GM13976 (cell line): ENCODE results near the gene RNASE1.
"Not testable (repeated sequence)": the region's sequence is repeated elsewhere in the genome, so short reads cannot be mapped to it uniquely, and the experiment has no call there.

ENCODE experiments used
- DNase-seq: peaks from one replicate; pipeline ENCODE4 v3.0.0; 2012; ENCODE audit warnings: low spot score
- CTCF ChIP-seq: IDR thresholded peaks from 2 replicates; pipeline ENCODE4 v1.5.1; 2012; ENCODE audit warnings: borderline replicate concordance, mild to moderate bottlenecking; ENCODE audit not compliant: insufficient read depth; ENCODE audit errors: extremely low read depth, missing control alignments, control extremely low read depth
- in situ Hi-C: fragments of 300-500 bp; cut with MboI; formaldehyde crosslinking; loops from one replicate; pipeline ENCODE4 v1.12.0; 2022; ENCODE audit warnings: low sequenced_read_pairs, mixed read lengths, inconsistent platforms; ENCODE audit not compliant: unreplicated experiment

The RNASE1 gene

GRCh38 chr14:20820063-20820904, 17.6 kb upstream of the RNASE1 start:
- no peak for TF ChIP-seq CTCF
- DNase-seq: no peak
- in situ Hi-C loops: no loop called here

GRCh38 chr14:20818861-20819260, 16.2 kb upstream of the RNASE1 start:
- in situ Hi-C loops: no loop called here
- DNase-seq: no peak
- no peak for TF ChIP-seq CTCF

GRCh38 chr14:20815946-20816345, 13.3 kb upstream of the RNASE1 start:
- in situ Hi-C loops, DNase-seq: not testable (repeated sequence)

- DNase-seq: no peak
- no peak for TF ChIP-seq CTCF
- in situ Hi-C loops: no loop called here
These were observed 9.6 kb upstream of the RNASE1 start for GRCh38 chr14:20811986-20812975.

GRCh38 chr14:20809917-20810316, 7.3 kb upstream of the RNASE1 start:
- no peak for DNase-seq
- no peak for TF ChIP-seq CTCF
- in situ Hi-C loops: no loop called here

- TF ChIP-seq CTCF: no peak
- no peak for DNase-seq
- in situ Hi-C loops: no loop called here
These were observed 5.5 kb upstream of the RNASE1 start for GRCh38 chr14:20808162-20808483.

GRCh38 chr14:20807304-20808161, 4.9 kb upstream of the RNASE1 start:
- DNase-seq: no peak
- in situ Hi-C loops: no loop called here
- no peak for TF ChIP-seq CTCF
